Upper lobe of right lung (tissue), 1 donor: ENCODE results near the gene CCNG2. TPM values are rescaled to one million over a fixed set of nuclear protein-coding genes. Genes with fewer than 3 reads are reported as not detected.

Experiments
- total RNA-seq: library from RNA; stranded (reverse); fragmentation: NEBNext Ultra II Directional; extraction: Animal tissue kit (Norgen Biotek cat#: 25700); gene quantifications from one replicate; pipeline ENCODE4 v1.2.1, GENCODE V29; 2021
- donor health status: DM: no; HTN: yes; CAD: no; lungs with severe emphysema.

The CCNG2 gene
- total RNA-seq, 1 donor from 2014 or later = 41.3 TPM

Other genes with a start within 250 kb of the CCNG2 start
- 112 TPM for gene SEPTIN11, start 207.5 kb upstream of the CCNG2 start, total RNA-seq
- gene CCNI, start 81.2 kb upstream of the CCNG2 start, total RNA-seq = 319 TPM